GM12891 (cell line): ENCODE data around the gene COL25A1.

Experiments
- POLR2A ChIP-seq: IDR thresholded peaks from 2 replicates; pipeline ENCODE4 v1.6.1; 2011; ENCODE audit warnings: low read depth, low read length, control low read depth
- POLR2AphosphoS5 ChIP-seq: IDR thresholded peaks from 2 replicates; pipeline ENCODE4 v1.6.1; 2011; ENCODE audit warnings: low read depth, low read length, control low read depth
- TAF1 ChIP-seq: IDR thresholded peaks from 2 replicates; pipeline ENCODE4 v1.6.1; 2011; ENCODE audit warnings: low read depth, low read length, control low read depth

DNA sequence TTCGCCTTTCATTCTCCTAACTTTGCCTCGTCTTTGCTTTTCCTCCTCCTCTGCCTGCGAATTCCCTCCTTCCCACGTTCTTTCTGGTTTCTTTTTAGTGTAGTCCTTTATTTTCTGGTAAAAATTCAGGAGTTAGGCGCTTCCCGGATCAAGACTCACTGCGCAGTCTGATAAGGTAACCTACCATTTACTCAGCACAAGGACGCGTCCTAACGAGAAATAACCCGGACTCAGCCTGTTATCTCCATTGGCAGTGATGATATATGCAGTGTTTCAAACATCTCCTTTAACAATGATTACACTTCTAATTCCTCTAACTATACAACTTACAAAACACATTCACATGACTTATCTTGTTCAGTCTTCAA is 539.2 kb downstream of the COL25A1 start:
- no peak for TF ChIP-seq POLR2A
- TF ChIP-seq POLR2AphosphoS5 = no peak
- no peak for TF ChIP-seq TAF1
